Liver (tissue), 9 donors: ENCODE results near the gene GFRA3. TPM values are rescaled to one million over a fixed set of nuclear protein-coding genes. Genes with fewer than 3 reads are reported as not detected.

Experiments used
- DNase-seq: peaks from one replicate; pipeline ENCODE4 v3.0.0-alpha.2; 2017; ENCODE audit warnings: low spot score
- H3K27ac ChIP-seq, 2 donors: one replicate each; pipeline ENCODE4 v1.7.0; 2013; ENCODE audit warnings: inconsistent platforms in 2 of 2, low read length in 2 of 2, control low read depth in 1 of 2, low read depth in 1 of 2, mild to moderate bottlenecking in 1 of 2
- H3K27me3 ChIP-seq, 4 donors: one replicate each; pipeline versions ENCODE4 v1.6.1 to v1.7.0; 2013; ENCODE audit warnings: low read length in 3 of 4, inconsistent platforms in 1 of 4, mild to moderate bottlenecking in 1 of 4, moderate library complexity in 1 of 4; ENCODE audit not compliant: control insufficient read depth in 4 of 4, insufficient read depth in 4 of 4
- H3K36me3 ChIP-seq, 4 donors: one replicate each; pipeline versions ENCODE4 v1.6.1 to v1.7.0; 2013; ENCODE audit warnings: low read length in 3 of 4, mild to moderate bottlenecking in 3 of 4, low read depth in 1 of 4, moderate library complexity in 1 of 4; ENCODE audit not compliant: control insufficient read depth in 4 of 4, insufficient read depth in 3 of 4
- H3K4me1 ChIP-seq, 4 donors: one replicate each; pipeline versions ENCODE4 v1.6.1 to v1.7.0; 2013; ENCODE audit warnings: low read length in 3 of 4, mild to moderate bottlenecking in 3 of 4, moderate library complexity in 1 of 4; ENCODE audit not compliant: control insufficient read depth in 4 of 4, insufficient read depth in 4 of 4
- H3K4me3 ChIP-seq, 3 donors: one replicate each; pipeline versions ENCODE4 v1.6.1 to v1.7.0; 2013; ENCODE audit warnings: low read length in 3 of 3, control low read depth in 1 of 3, low read depth in 1 of 3, mild to moderate bottlenecking in 1 of 3
- H3K9ac ChIP-seq, 2 donors: one replicate each; pipeline ENCODE4 v1.7.0; 2013; ENCODE audit warnings: low read length in 2 of 2, mild to moderate bottlenecking in 2 of 2, moderate library complexity in 2 of 2, control low read depth in 1 of 2, low read depth in 1 of 2
- H3K9me3 ChIP-seq, 4 donors: one replicate each; pipeline versions ENCODE4 v1.6.1 to v1.7.0; 2013; ENCODE audit warnings: low read length in 3 of 4; ENCODE audit not compliant: control insufficient read depth in 4 of 4
- ATF3 ChIP-seq: IDR thresholded peaks from 2 replicates; pipeline ENCODE4 v1.6.1; 2016; ENCODE audit warnings: antibody characterized with exemption
- CTCF ChIP-seq: fragments of 150-350 bp; IDR thresholded peaks from 2 replicates; pipeline ENCODE4 v1.5.1; 2017; ENCODE audit warnings: improper control_type of control experiment, low read depth, low read length; ENCODE audit not compliant: missing input control
- EGR1 ChIP-seq, 2 donors: IDR thresholded peaks; 2 replicates each; pipeline ENCODE4 v1.6.1; 2016 to 2018; ENCODE audit warnings: antibody characterized with exemption in 2 of 2, low read depth in 2 of 2
- GABPA ChIP-seq, 2 donors: IDR thresholded peaks in 1 of 2; conservative IDR thresholded peaks in 1 of 2; 2 replicates each; pipeline ENCODE4 v1.6.1; 2016; ENCODE audit warnings: antibody characterized with exemption in 2 of 2, mild to moderate bottlenecking in 1 of 2, moderate library complexity in 1 of 2
- HNF4A ChIP-seq, 2 donors: conservative IDR thresholded peaks; 2 replicates each; pipeline ENCODE4 v1.6.1; 2016; ENCODE audit warnings: antibody characterized with exemption in 2 of 2, mild to moderate bottlenecking in 2 of 2
- HNF4G ChIP-seq: IDR thresholded peaks from 2 replicates; pipeline ENCODE4 v1.6.1; 2016; ENCODE audit warnings: antibody characterized with exemption
- MAX ChIP-seq: IDR thresholded peaks from 2 replicates; pipeline ENCODE4 v1.6.1; 2016; ENCODE audit warnings: antibody characterized with exemption
- NR2F2 ChIP-seq: IDR thresholded peaks from 2 replicates; pipeline ENCODE4 v1.6.1; 2016; ENCODE audit warnings: antibody characterized with exemption
- REST ChIP-seq: IDR thresholded peaks from 2 replicates; pipeline ENCODE4 v1.6.1; 2016; ENCODE audit warnings: antibody characterized with exemption, mild to moderate bottlenecking
- SP1 ChIP-seq: IDR thresholded peaks from 2 replicates; pipeline ENCODE4 v1.6.1; 2018; ENCODE audit warnings: antibody characterized with exemption, mild to moderate bottlenecking
- TAF1 ChIP-seq: conservative IDR thresholded peaks from 2 replicates; pipeline ENCODE4 v1.6.1; 2016; ENCODE audit warnings: antibody characterized with exemption, mild to moderate bottlenecking
- ZBTB33 ChIP-seq: IDR thresholded peaks from 2 replicates; pipeline ENCODE4 v1.6.1; 2016; ENCODE audit warnings: antibody characterized with exemption
- WGBS: extraction: QIAGEN DNeasy Blood & Tissue Kit; methylation state at CpG from one replicate; pipeline ENCODE4 v1.1.7; 2013; 5-methylcytosine and 5-hydroxymethylcytosine counted together
- polyA plus RNA-seq, 2 donors: library from polyadenylated mRNA; stranded (reverse) in 1 of 2; unstranded in 1 of 2; fragments of 200-250 nt in 1 of 2; fragments of >200 nt in 1 of 2; fragmentation: Nextera tagmentation in 1 of 2; extraction: Ambion mirVana in 1 of 2; gene quantifications; one replicate each; pipeline versions ENCODE4 v1.2.1 to v1.2.3, GENCODE V29; 2013 to 2015
- total RNA-seq, 2 donors: library from RNA; depleted of rRNA; stranded (reverse); fragments of >200 nt; gene quantifications; one replicate each; pipeline ENCODE4 v1.2.3, GENCODE V29; 2014
- donor health status: healthy.
- donor health status: healthy.
- donor health status: healthy.
- donor health status: healthy.
- donor health status: healthy.

GFRA3 gene
- total and polyA plus RNA-seq, 4 donors: 0.18 to 1.9 (median 0.36) TPM

GRCh38 chr5:138223532-138223931 lies 50.9 kb downstream of the GFRA3 start (continued):
- TF ChIP-seq GABPA (IDR thresholded peaks at IDR 0.05 in 1 of 2, conservative IDR thresholded peaks at IDR 0.05 in 1 of 2): no peak

GRCh38 chr5:138216799-138217198 lies 57.6 kb downstream of the GFRA3 start:
- Histone ChIP-seq H3K9me3 (no peaks in the 10 kb centered on the region), H3K27ac (no peak overlapping the region), H3K9ac (no peak overlapping the region), H3K4me1 (peaks cover 7 to 16% (median 13%) of the 10 kb centered on the region in 4 donors), H3K4me3 (no peak overlapping the region), H3K27me3 (no peaks in the 10 kb centered on the region), H3K36me3 (no peaks in the 10 kb centered on the region)
- no peak for TF ChIP-seq ZBTB33
- TF ChIP-seq ATF3: no peak
- no peak for TF ChIP-seq HNF4G
- no peak for TF ChIP-seq SP1
- no peak for TF ChIP-seq MAX
- no peak for TF ChIP-seq GABPA (IDR thresholded peaks at IDR 0.05 in 1 of 2, conservative IDR thresholded peaks at IDR 0.05 in 1 of 2)
- TF ChIP-seq REST: no peak
- TF ChIP-seq HNF4A (conservative IDR thresholded peaks at IDR 0.05): no peak
- TF ChIP-seq NR2F2: no peak
- no peak for TF ChIP-seq EGR1 (IDR thresholded peaks at IDR 0.05; ENCODE audit: low read depth in 2 of 2)
- TF ChIP-seq CTCF: no peak
- no peak for TF ChIP-seq TAF1
- 83% methylated on average over 2 of the region's 2 CpGs for WGBS
- DNase-seq: no peak
